Subcutaneous adipose tissue (tissue), 4 donors: ENCODE measurements around the gene ROBO1. TPM values are rescaled to one million over a fixed set of nuclear protein-coding genes. Genes with fewer than 3 reads are reported as not detected.

ENCODE experiments used
- total RNA-seq, 4 donors: library from RNA; depleted of rRNA; stranded (reverse); fragments of >200 nt; gene quantifications; one replicate each; pipeline ENCODE4 v1.1.0, GENCODE V29; 2016
- TF ChIP-seq, protein P1 (sequence below): fragments of 450-650 bp; IDR thresholded peaks from one replicate; pipeline ENCODE4 v1.5.1; 2016; ENCODE audit warnings: low read depth, mild to moderate bottlenecking, control low read depth, antibody characterized with exemption, moderate library complexity

Gene ROBO1
- total RNA-seq, 4 donors from 2014 or later: 26.6 to 34.0 (median 30.8) TPM

DNA sequence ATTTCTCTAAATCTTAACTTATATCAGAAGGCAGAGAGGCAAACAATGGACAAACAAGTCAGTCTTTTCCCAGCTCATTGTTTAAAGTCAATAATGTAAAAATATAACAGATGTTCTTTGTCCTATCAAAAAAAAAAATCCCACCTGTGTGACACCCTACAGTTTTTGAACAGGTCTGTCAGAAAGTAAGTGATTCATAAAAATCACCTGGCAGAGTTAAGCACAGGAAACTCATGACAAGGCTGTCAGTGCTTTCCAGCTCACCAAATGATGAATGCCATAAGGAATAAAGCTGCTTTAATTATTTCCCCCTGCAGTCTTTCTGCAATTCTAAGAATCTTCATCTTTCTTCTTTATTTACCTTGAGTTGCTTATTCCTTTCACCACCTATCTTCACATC, 30.3 kb downstream of the ROBO1 start:
- TF ChIP-seq, protein P1, sequence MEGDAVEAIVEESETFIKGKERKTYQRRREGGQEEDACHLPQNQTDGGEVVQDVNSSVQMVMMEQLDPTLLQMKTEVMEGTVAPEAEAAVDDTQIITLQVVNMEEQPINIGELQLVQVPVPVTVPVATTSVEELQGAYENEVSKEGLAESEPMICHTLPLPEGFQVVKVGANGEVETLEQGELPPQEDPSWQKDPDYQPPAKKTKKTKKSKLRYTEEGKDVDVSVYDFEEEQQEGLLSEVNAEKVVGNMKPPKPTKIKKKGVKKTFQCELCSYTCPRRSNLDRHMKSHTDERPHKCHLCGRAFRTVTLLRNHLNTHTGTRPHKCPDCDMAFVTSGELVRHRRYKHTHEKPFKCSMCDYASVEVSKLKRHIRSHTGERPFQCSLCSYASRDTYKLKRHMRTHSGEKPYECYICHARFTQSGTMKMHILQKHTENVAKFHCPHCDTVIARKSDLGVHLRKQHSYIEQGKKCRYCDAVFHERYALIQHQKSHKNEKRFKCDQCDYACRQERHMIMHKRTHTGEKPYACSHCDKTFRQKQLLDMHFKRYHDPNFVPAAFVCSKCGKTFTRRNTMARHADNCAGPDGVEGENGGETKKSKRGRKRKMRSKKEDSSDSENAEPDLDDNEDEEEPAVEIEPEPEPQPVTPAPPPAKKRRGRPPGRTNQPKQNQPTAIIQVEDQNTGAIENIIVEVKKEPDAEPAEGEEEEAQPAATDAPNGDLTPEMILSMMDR: no peak

DNA sequence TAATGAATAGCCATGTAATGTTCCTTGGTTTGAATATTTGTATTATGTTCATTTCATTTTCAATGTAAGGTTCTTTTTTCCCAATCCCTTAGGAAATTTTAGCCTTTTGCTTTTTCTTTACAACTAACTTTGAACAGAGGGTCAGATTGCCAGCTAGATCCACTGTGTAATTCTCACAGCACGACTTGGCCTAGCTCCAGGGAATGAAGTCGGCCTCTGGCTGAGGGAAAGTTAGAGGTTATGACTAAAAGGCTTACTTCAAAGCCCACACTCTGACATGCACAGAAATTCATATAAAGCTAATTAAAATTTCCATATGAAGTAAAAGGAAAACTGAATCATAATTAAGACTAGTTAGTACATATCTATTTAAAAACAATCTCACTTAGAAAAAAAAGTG, 38.7 kb downstream of the ROBO1 start:
- TF ChIP-seq, protein P1: no peak

DNA sequence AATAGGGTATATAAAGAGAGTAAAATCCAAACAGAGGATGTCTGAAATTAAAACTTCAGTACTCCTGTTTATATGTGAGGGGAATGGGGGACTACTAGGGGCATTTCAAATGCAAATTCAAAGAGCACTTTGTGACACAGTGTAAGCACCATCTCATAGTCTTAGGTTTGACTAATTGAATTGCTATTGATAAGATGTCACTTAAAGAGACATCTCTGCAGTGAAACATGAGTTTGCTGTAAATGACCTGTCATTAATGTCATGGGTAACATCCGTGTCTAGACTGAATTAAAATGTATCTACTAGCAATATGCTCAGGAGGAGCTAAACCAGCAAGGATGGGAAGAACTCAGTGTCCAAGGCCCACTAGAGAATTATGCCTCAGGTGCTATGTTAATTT, 41.0 kb downstream of the ROBO1 start:
- TF ChIP-seq, protein P1: no peak

DNA sequence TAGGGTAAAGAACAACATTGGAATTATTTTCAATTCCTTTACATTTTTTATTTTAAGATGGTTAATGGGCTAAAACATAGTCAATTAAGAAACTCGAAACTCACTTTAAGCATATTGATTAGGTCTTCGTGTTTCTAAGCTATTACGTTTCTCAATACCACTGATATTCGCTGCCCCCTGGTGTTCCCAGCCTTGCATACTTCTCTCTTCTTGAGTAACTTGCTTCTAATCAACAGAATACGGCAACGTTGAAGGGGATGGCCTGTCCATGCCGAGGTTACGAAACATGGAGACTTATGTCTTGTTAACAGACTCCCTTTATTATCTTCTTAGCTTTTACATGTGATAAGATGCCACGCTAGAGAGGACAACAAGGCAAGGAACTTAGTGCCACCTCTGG, 43.6 kb downstream of the ROBO1 start:
- TF ChIP-seq, protein P1: no peak

DNA sequence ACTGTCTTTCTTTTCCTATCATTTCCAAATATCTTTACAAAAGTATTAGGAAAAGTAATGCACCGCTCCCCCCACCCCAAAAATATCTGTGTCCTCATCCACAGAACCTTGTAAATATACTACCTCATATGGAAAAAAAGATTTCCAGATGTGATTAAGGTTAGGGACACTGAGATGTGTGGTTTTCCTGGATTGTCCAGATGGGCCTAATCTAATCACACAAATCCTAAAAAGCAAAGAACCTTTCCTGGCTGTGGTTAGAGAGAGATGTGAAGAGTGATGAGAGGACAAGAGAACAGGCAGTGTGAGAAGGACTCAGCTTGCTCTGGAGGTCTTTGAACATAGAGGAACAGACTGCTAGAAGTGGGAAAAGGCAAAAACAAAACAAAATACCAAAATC, 77.7 kb downstream of the ROBO1 start:
- TF ChIP-seq, protein P1: no peak

DNA sequence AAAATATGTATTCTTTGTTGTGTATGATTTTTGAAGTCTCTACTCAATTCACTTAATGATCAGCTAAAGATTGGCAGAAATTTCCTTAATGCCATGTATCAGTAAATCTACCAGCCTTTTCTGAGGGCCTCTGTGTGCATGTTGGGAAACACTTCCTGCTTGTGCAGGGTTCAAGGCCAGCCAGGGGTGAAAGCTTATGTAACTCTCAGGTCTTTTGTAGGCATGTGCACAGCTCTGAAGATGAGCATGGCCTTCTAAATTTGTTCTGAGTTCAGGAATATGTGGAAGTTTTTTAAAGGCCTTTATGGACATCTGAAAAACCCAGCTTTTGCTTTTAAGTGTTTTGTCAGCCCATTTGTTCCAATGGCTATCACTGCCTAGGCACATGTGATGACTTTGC, 82.7 kb downstream of the ROBO1 start:
- TF ChIP-seq, protein P1: no peak

DNA sequence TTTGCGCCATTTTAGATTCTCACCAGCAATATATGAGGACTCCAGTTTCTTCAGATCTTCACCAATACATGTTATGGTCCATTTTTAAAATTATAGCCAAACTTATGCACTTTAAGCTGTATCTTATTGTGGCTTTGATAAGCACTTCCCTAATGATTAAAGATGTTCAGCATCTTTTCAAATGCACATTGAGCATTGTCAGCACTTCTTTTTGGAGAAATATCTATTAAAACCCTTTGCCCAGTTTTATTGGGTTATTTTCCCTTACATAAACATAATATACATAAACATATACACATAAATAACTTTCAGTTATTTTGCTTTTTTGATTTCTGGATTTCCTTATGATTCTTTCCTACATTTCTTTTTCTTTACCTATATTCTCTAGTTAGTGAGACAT, 83.8 kb downstream of the ROBO1 start:
- TF ChIP-seq, protein P1: no peak
